SK-N-MC (cell line): ENCODE results near the gene MTUS2.

Experiments
- EZH2 ChIP-seq: fragments of 200-600 bp; sonication (generic); IDR thresholded peaks from one replicate; pipeline ENCODE4 v1.6.1; 2017; ENCODE audit warnings: antibody characterized with exemption
- FOXP2 ChIP-seq: optimal IDR thresholded peaks from 2 replicates; pipeline ENCODE3; 2011; ENCODE audit warnings: mild to moderate bottlenecking, moderate library complexity; ENCODE audit not compliant: insufficient read depth; ENCODE audit errors: extremely low read length, control extremely low read depth
- POLR2AphosphoS5 ChIP-seq: IDR thresholded peaks from 2 replicates; pipeline ENCODE4 v1.6.1; 2012; ENCODE audit warnings: mild to moderate bottlenecking, low read depth, low read length, borderline replicate concordance

DNA sequence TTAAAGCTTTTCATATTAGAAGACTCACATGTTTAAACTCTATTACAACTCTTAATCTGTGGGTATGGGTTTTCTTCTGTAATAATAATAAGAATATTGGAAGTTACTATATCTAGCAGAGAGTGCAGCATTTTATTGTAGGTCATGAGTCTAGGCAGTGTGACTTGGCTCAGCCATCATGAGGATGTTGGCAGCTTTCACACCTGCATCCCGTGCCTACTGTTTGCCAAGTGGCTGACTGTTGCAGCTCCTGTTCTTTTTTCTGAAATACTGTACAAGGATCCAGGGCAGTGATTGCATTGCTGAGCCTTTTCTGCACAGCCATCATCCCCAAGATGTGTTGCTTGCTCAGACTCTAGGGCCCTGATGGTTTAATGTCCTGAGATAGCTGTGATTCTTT, 47.4 kb downstream of the MTUS2 start:
- no peak for TF ChIP-seq POLR2AphosphoS5
- TF ChIP-seq EZH2, result no peak
- no peak for TF ChIP-seq FOXP2
